NOMO-1 treated with DMSO at 0.1 percent for 48 hours (cell line): ENCODE data around the gene STXBP2.
A peak's percentile ranks its signal among the peaks of the same experiment; 100 is the strongest.

ENCODE experiments used
- DNase-seq: peaks from one replicate; lab custom pipeline; 2025; ENCODE audit not compliant: unreplicated experiment; lab: John Stamatoyannopoulos, UW

The STXBP2 gene

GRCh38 chr19:7677669-7678311 is 40.9 kb downstream of the STXBP2 start:
- peak; percentile 40 for DNase-seq

GRCh38 chr19:7678971-7679751 is 42.3 kb downstream of the STXBP2 start:
- DNase-seq, result peak; percentile 26

- no peak for DNase-seq
These were observed 43.1 kb downstream of the STXBP2 start for GRCh38 chr19:7679771-7680605.

GRCh38 chr19:7680606-7681339 is 43.9 kb downstream of the STXBP2 start, which contains the start of gene TRAPPC5:
Gene TRAPPC5, plus strand, starts transcription at chr19:7680833. Its CDS starts 1,421 bp downstream, at chr19:7682254.
- peak; percentile 76 for DNase-seq

- peak; percentile 98 for DNase-seq
These were observed 44.6 kb downstream of the STXBP2 start for GRCh38 chr19:7681340-7682174.

GRCh38 chr19:7682175-7682855 is 45.4 kb downstream of the STXBP2 start:
- no peak for DNase-seq

- DNase-seq, result no peak
These were observed 48.9 kb downstream of the STXBP2 start for GRCh38 chr19:7685546-7686445.

- no peak for DNase-seq
These were observed 50.3 kb downstream of the STXBP2 start for GRCh38 chr19:7687177-7687576.

GRCh38 chr19:7689165-7689564 is 52.3 kb downstream of the STXBP2 start:
- DNase-seq, result no peak

GRCh38 chr19:7690779-7691258 is 53.9 kb downstream of the STXBP2 start:
- DNase-seq, result no peak

- DNase-seq, result no peak
These were observed 54.6 kb downstream of the STXBP2 start for GRCh38 chr19:7691497-7691896.

- DNase-seq, result no peak
These were observed 55.6 kb downstream of the STXBP2 start for GRCh38 chr19:7692417-7693088.

- no peak for DNase-seq
These were observed 57.6 kb downstream of the STXBP2 start for GRCh38 chr19:7694499-7694898.
